ENCODE data around the gene ALDH3B2.
"Not testable (repeated sequence)": the region's sequence is repeated elsewhere in the genome, so short reads cannot be mapped to it uniquely, and the experiment has no call there.

ALDH3B2 gene

GRCh38 chr11:67627812-67628624 is 46.4 kb downstream of the ALDH3B2 start:
- no peak for DNase-seq

- DNase-seq: no peak
Measured at GRCh38 chr11:67627441-67627811, 47.0 kb downstream of the ALDH3B2 start.

- no peak for DNase-seq
Measured at GRCh38 chr11:67626970-67627369, 47.5 kb downstream of the ALDH3B2 start.

GRCh38 chr11:67626131-67626833 is 48.1 kb downstream of the ALDH3B2 start:
- DNase-seq: not testable (repeated sequence)

GRCh38 chr11:67623795-67624194 is 50.6 kb downstream of the ALDH3B2 start:
- DNase-seq: not testable (repeated sequence)

GRCh38 chr11:67622905-67623304 is 51.5 kb downstream of the ALDH3B2 start:
- not testable (repeated sequence) for DNase-seq

GRCh38 chr11:67621928-67622327 is 52.5 kb downstream of the ALDH3B2 start:
- DNase-seq: not testable (repeated sequence)

GRCh38 chr11:67620621-67621020 is 53.8 kb downstream of the ALDH3B2 start:
- peak; percentile 45 for DNase-seq

- DNase-seq: peak; percentile 7
Measured at GRCh38 chr11:67619683-67620618, 54.5 kb downstream of the ALDH3B2 start.

GRCh38 chr11:67618901-67619659 is 55.3 kb downstream of the ALDH3B2 start:
- DNase-seq: not testable (repeated sequence)

GRCh38 chr11:67617243-67617953 is 57.0 kb downstream of the ALDH3B2 start:
- no peak for DNase-seq

GRCh38 chr11:67616431-67617242 is 57.8 kb downstream of the ALDH3B2 start:
- DNase-seq: no peak

GRCh38 chr11:67615728-67616430 is 58.5 kb downstream of the ALDH3B2 start:
- DNase-seq: no peak

- DNase-seq: peak; percentile 5
Measured at GRCh38 chr11:67614730-67615714, 59.4 kb downstream of the ALDH3B2 start.

GRCh38 chr11:67613960-67614715 is 60.3 kb downstream of the ALDH3B2 start:
- no peak for DNase-seq

GRCh38 chr11:67613313-67613959 is 61.0 kb downstream of the ALDH3B2 start:
- no peak for DNase-seq

- DNase-seq: no peak
Measured at GRCh38 chr11:67612751-67613150, 61.7 kb downstream of the ALDH3B2 start.

Data from NCI-H748 treated with DMSO at 0.1 percent for 48 hours (cell line).